H1 (cell line): ENCODE measurements around the gene CASK. TPM values are rescaled to one million over a fixed set of nuclear protein-coding genes. Genes with fewer than 3 reads are reported as not detected.

ENCODE experiments used
- CHD2 ChIP-seq: IDR thresholded peaks from 2 replicates; pipeline ENCODE4 v1.6.1; 2012; ENCODE audit warnings: low read length, improper control_type of control experiment
- polyA plus RNA-seq, 7 experiments: library from polyadenylated mRNA; depleted of rRNA in 3 of 7; stranded (reverse) in 5 of 7; unstranded in 2 of 7; fragments of >200 nt in 5 of 7; fragments of 200-250 nt in 2 of 7; gene quantifications; 1 replicate in 5 of 7; 2 replicates in 1 of 7; 4 replicates in 1 of 7; pipeline versions ENCODE4 v1.2.1 to v1.2.3, GENCODE V29; 2011 to 2013; ENCODE audit warnings: missing spikeins in 2 of 7, mixed read lengths in 2 of 7
- total RNA-seq: library from RNA; stranded (reverse); fragmentation: NEBNext Ultra II Directional; extraction: Animal tissue kit (Norgen Biotek cat#: 25700); gene quantifications from 2 replicates; pipeline ENCODE4 v1.2.1, GENCODE V29; 2021

CASK gene
- total and polyA plus RNA-seq, 2 of the 8 experiments (the other 6 are each of a cell fraction or from before 2014, with no cell fraction given), result 21.6 to 55.1 TPM

GRCh38 chrX:41599507-41599906 is 323.8 kb downstream of the CASK start (continued):
- no peak for TF ChIP-seq CHD2
